ENCODE measurements around the gene KLC1.

Gene KLC1

DNA sequence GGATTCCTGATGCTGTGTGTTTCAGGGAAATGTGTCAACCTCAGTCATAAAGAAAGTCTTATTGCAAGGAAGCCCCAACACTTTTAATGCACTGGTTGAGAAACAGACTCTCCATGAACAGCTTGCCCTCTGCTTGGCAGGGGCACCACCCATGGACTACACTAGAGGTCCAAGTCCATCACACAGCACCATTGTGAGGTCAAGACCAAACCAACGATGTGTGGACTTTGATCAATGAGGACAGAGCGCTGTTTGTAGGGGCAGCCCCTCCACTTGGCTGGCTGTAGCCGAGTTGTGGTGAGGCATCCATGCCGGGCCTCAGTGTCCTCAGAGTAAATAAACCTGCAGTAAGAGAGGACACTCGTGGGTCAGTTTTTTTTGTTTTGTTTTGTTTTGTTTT is 116.4 kb downstream of the KLC1 start:
- TF ChIP-seq, protein P1, sequence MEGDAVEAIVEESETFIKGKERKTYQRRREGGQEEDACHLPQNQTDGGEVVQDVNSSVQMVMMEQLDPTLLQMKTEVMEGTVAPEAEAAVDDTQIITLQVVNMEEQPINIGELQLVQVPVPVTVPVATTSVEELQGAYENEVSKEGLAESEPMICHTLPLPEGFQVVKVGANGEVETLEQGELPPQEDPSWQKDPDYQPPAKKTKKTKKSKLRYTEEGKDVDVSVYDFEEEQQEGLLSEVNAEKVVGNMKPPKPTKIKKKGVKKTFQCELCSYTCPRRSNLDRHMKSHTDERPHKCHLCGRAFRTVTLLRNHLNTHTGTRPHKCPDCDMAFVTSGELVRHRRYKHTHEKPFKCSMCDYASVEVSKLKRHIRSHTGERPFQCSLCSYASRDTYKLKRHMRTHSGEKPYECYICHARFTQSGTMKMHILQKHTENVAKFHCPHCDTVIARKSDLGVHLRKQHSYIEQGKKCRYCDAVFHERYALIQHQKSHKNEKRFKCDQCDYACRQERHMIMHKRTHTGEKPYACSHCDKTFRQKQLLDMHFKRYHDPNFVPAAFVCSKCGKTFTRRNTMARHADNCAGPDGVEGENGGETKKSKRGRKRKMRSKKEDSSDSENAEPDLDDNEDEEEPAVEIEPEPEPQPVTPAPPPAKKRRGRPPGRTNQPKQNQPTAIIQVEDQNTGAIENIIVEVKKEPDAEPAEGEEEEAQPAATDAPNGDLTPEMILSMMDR (IDR thresholded peaks at IDR 0.05; ENCODE audit: extremely low read depth, missing control alignments), result no peak
- DNase-seq (ENCODE audit: low spot score), result no peak

DNA sequence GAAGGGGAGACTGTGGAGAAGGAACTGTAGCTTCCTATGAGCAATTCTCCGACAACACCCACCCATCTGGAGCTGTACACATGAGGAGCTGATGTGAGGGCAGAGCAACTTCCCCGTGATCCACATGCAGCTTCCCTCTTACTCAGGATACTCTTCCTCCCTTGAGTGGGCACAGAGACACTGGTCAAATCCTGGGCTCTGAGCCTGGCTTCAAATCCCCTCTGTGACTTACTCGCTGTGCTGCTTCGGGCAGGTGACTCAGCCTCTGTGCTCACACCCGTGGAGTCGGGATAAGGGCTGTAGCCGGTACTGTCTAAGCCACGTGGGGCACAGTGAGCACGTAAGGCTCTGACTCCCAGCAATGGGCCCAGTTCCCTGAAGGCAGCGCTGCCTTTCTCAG is 117.7 kb downstream of the KLC1 start:
- no peak for DNase-seq (ENCODE audit: low spot score)
- TF ChIP-seq, protein P1 (IDR thresholded peaks at IDR 0.05; ENCODE audit: extremely low read depth, missing control alignments), result no peak

DNA sequence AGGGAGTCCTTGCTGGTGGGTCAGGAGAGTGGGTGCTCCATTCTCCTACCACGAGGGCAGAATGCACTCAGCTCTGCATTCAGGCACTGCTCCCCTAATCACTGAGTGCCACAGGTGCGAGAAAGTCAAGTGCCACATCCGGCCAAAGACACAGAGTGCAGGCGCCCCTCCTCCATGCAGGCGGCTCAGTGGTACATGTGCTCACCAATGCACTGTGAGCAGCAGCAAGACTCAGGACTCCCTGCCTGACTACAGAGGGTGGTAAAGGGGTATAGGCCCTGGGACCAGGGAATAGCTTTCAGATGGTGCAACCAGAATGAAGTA is 119.5 kb downstream of the KLC1 start:
- TF ChIP-seq, protein P1 (IDR thresholded peaks at IDR 0.05; ENCODE audit: extremely low read depth, missing control alignments), result no peak
- DNase-seq (ENCODE audit: low spot score), result no peak

DNA sequence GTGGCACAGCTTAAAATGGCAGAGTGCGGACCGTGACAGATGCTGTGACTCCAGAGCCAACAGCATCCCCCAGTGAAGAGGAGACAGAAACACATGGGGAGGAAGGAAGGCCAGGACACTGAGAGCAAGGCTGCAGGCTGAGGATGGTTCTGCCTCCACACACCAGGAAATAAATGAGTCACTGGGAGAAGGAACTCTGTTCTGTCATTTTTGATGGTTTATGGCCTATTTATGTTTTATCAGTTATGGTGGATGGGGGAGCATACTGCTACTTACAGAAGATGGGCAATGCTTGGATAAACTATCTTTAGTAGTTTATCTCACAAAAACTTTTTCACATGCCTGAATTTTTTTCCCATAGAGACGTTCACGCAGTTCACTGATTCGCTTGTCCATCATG is 120.4 kb downstream of the KLC1 start:
- no peak for DNase-seq (ENCODE audit: low spot score)
- TF ChIP-seq, protein P1 (IDR thresholded peaks at IDR 0.05; ENCODE audit: extremely low read depth, missing control alignments), result no peak

DNA sequence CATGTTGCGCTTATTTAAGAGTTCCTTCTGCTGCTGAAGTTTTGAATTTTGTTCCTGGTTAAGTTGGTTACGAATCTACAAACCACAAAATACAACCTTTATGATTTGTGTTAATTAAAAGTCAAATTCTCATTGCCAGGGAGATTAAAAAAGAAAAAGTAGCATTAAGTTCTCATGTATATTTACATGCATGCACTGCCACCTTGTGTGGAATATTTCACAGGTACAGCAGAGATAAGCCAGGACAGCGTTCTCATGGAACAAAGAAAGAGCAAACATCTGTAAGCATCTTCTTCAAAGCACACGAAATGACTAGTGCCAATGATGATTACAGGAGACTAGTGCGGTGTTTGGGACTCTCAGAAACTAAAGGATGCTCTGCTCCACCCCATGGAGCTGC is 120.8 kb downstream of the KLC1 start:
- TF ChIP-seq, protein P1 (IDR thresholded peaks at IDR 0.05; ENCODE audit: extremely low read depth, missing control alignments), result no peak
- no peak for DNase-seq (ENCODE audit: low spot score)
